HepG2 (cell line): ENCODE data around the gene TM7SF3. TPM values are rescaled to one million over a fixed set of nuclear protein-coding genes. Genes with fewer than 3 reads are reported as not detected.
"Not testable (repeated sequence)": the region's sequence is repeated elsewhere in the genome, so short reads cannot be mapped to it uniquely, and the experiment has no call there.

Source experiments
- ATAC-seq: fragments of 200-7000 bp; cut with Tn5 transposase; 3 replicates; pipeline ENCODE4 v1.9.1; 2020; ENCODE audit warnings: mild to moderate bottlenecking, moderate library complexity
- BruUV-seq: library from RNA; stranded (reverse); fragments of 400-500 nt; replicated peaks from 2 replicates; lab custom pipeline; 2021; lab: Mats Ljungman, UMichigan
- CTCF ChIA-PET: fragments of 300-600 bp; formaldehyde crosslinking; extraction: SDS; loops from one replicate; lab custom pipeline; 2021; ENCODE audit warnings: low total read pairs, inconsistent platforms, low intra/inter-chr PET ratio; lab: Yijun Ruan, JAX
- POLR2A ChIA-PET: fragments of 350-600 bp; sonication (Branson Sonifier 250); formaldehyde crosslinking; loops from one replicate; lab custom pipeline; 2020; ENCODE audit warnings: antibody characterized with exemption, inconsistent platforms; lab: Yijun Ruan, JAX
- DNase-seq: peaks from one replicate; pipeline ENCODE4 v3.0.0-alpha.2; 2015; ENCODE audit warnings: low spot score
- FAIRE-seq: peaks from 3 replicates; lab custom pipeline; 2011; peaks lifted over from hg19 to GRCh38; lab: Jason Lieb, UNC
- H2AFZ ChIP-seq: one replicate; pipeline ENCODE4 v1.6.1; 2011; ENCODE audit warnings: low read length, inconsistent platforms
- H3K27ac ChIP-seq: fragments of 300-600 bp; 3 replicates; pipeline ENCODE4 v1.8.0; 2011; ENCODE audit warnings: mixed run types, mild to moderate bottlenecking, mixed read lengths, low read length, inconsistent platforms; ENCODE audit not compliant: insufficient read depth; ENCODE audit errors: extremely low read length
- H3K27me3 ChIP-seq, 2 experiments: fragments of 200-600 bp in 1 of 2; 2 replicates in 1 of 2; 3 replicates in 1 of 2; pipeline versions ENCODE4 v1.6.0 to v1.8.0; 2011; ENCODE audit warnings: low read length in 2 of 2, mild to moderate bottlenecking in 2 of 2, moderate library complexity in 2 of 2, inconsistent platforms in 1 of 2; ENCODE audit not compliant: insufficient read depth in 2 of 2, control insufficient read depth in 1 of 2
- H3K36me3 ChIP-seq, 2 experiments: fragments of 200-600 bp in 1 of 2; replicated peaks in 1 of 2; 2 replicates in 1 of 2; 3 replicates in 1 of 2; pipeline versions ENCODE4 v1.5.1 to v1.8.0; 2011; ENCODE audit warnings: low read length in 2 of 2, inconsistent platforms in 1 of 2; ENCODE audit not compliant: insufficient read depth in 2 of 2, control insufficient read depth in 1 of 2
- H3K4me1 ChIP-seq: 2 replicates; pipeline ENCODE4 v1.5.1; 2012; ENCODE audit warnings: low read length, inconsistent platforms; ENCODE audit not compliant: insufficient read depth
- H3K4me2 ChIP-seq: 2 replicates; pipeline ENCODE4 v1.6.0; 2011; ENCODE audit warnings: low read depth, low read length, inconsistent platforms
- H3K4me3 ChIP-seq, 3 experiments: fragments of 200-600 bp in 1 of 3; sonication (generic), shearing (Covaris generic) in 1 of 3; replicated peaks in 1 of 3; 2 replicates each; pipeline ENCODE4 v1.5.1; 2011 to 2016; ENCODE audit warnings: low read length in 3 of 3, inconsistent platforms in 2 of 3, low read depth in 2 of 3, mild to moderate bottlenecking in 2 of 3, control low read depth in 1 of 3, mixed read lengths in 1 of 3; ENCODE audit not compliant: insufficient read depth in 1 of 3
- H3K79me2 ChIP-seq: one replicate; pipeline ENCODE4 v1.6.1; 2011; ENCODE audit warnings: low read length, inconsistent platforms; ENCODE audit not compliant: insufficient read depth
- H3K9ac ChIP-seq: 2 replicates; pipeline ENCODE4 v1.6.0; 2011; ENCODE audit warnings: mild to moderate bottlenecking, low read depth, low read length, inconsistent platforms; ENCODE audit not compliant: insufficient read depth
- H3K9me3 ChIP-seq: 2 replicates; pipeline ENCODE4 v1.5.1; 2012; ENCODE audit warnings: mild to moderate bottlenecking, low read length
- H4K20me1 ChIP-seq: 2 replicates; pipeline ENCODE4 v1.6.0; 2011; ENCODE audit warnings: inconsistent platforms, mild to moderate bottlenecking, low read length, moderate library complexity; ENCODE audit not compliant: insufficient read depth
- CEBPB ChIP-seq: IDR thresholded peaks from 2 replicates; pipeline ENCODE4 v1.6.1; 2011; ENCODE audit warnings: low read depth, low read length, improper control_type of control experiment, borderline replicate concordance
- CREB3 ChIP-seq: sonication (generic); formaldehyde crosslinking; IDR thresholded peaks from 2 replicates; pipeline ENCODE4 v1.5.0; 2020; ENCODE audit warnings: missing genetic modification reagents
- WGBS: methylation state at CpG from one replicate; pipeline ENCODE4 v1.1.6; 2017; ENCODE audit warnings: low lambda C conversion rate; 5-methylcytosine and 5-hydroxymethylcytosine counted together
- in situ Hi-C: cut with HindIII; loops from 2 replicates; pipeline ENCODE4 v1.10.0; 2017; ENCODE audit warnings: low pct_unique_long_range_greater_than_20kb; ENCODE audit not compliant: extremely low pct_ligation_motif_present
- intact Hi-C: fragments of 100-400 bp; cut with micrococcal nuclease; formaldehyde crosslinking; loops from one replicate; pipeline ENCODE4 v1.10.0; 2022; ENCODE audit not compliant: unreplicated experiment
- polyA plus RNA-seq, 8 experiments: library from polyadenylated mRNA; depleted of rRNA in 3 of 8; stranded (reverse) in 7 of 8; unstranded in 1 of 8; fragments of >200 nt; fragmentation: Illumina TruSeq in 4 of 8; extraction: Trizol in 4 of 8; gene quantifications; 2 replicates each; pipeline versions ENCODE4 v1.2.1 to v1.2.3, GENCODE V29; 2011 to 2016; ENCODE audit warnings: low read depth in 4 of 8, missing spikeins in 1 of 8, mixed read lengths in 1 of 8; ENCODE audit not compliant: insufficient read depth in 1 of 8
- total RNA-seq, 5 experiments: library from RNA; depleted of rRNA; stranded (reverse); fragments of >200 nt; fragmentation: Illumina TruSeq; extraction: Trizol; gene quantifications; 2 replicates each; pipeline ENCODE4 v1.2.3, GENCODE V29; 2016; ENCODE audit warnings: low read depth in 1 of 5

Gene TM7SF3
- total and polyA plus RNA-seq, 2 of the 13 experiments (the other 11 are each of a cell fraction or from before 2014, with no cell fraction given): 116 to 142 TPM

GRCh38 chr12:27018037-27018436 is 3.9 kb upstream of the TM7SF3 start:
- WGBS: 38% methylated on average over 1 of the region's 1 CpG
- Histone ChIP-seq H3K4me1 (peaks cover 38% of the 10 kb centered on the region), H4K20me1 (no peaks in the 10 kb centered on the region), H3K4me3 (no peak overlapping the region), H3K4me2 (no peak overlapping the region; the same call in 1 of the 2 replicates), H3K27ac (no peak overlapping the region), H3K9me3 (no peaks in the 10 kb centered on the region), H2AFZ (no peak overlapping the region), H3K36me3 (no peaks in the 10 kb centered on the region), H3K79me2 (peaks cover 9% of the 10 kb centered on the region), H3K9ac (no peak overlapping the region), H3K27me3 (no peaks in the 10 kb centered on the region; a peak in 2 of 5 replicates)
- BruUV-seq: no TSS peak
- DNase-seq (no peak), FAIRE-seq (no peak), ATAC-seq (no peak)
- in situ Hi-C loops: no loop called here
- ChIA-PET POLR2A (no interaction called here), CTCF (no interaction called here)
- intact Hi-C loops: no loop called here
- peak; percentile 39; the same call in 1 of the 2 replicates for TF ChIP-seq CEBPB
- no peak for TF ChIP-seq CREB3 (CRISPR knock-in tag)

- DNase-seq, H3K4me3 ChIP-seq, H3K36me3 ChIP-seq, H2AFZ ChIP-seq, POLR2A ChIA-PET, BruUV-seq, intact Hi-C loops, in situ Hi-C loops, H3K27ac ChIP-seq, CTCF ChIA-PET, H4K20me1 ChIP-seq, FAIRE-seq, H3K27me3 ChIP-seq, H3K9me3 ChIP-seq, ATAC-seq, H3K9ac ChIP-seq: not testable (repeated sequence)
- WGBS: 4% methylated on average over 5 of the region's 5 CpGs
- H3K79me2 ChIP-seq: peaks cover 11% of the 10 kb centered on the region
- peaks cover 45% of the 10 kb centered on the region for H3K4me1 ChIP-seq
- H3K4me2 ChIP-seq: peak overlapping the region; percentile 51
These were observed 3.1 kb upstream of the TM7SF3 start for GRCh38 chr12:27017163-27017823.
